K562 (cell line): ENCODE measurements around the gene ZFR2.

Experiments used
- TEAD1 ChIP-seq, 2 experiments: fragments of 450-650 bp in 1 of 2; sonication (generic) in 1 of 2; formaldehyde crosslinking; IDR thresholded peaks; 2 replicates each; pipeline versions ENCODE4 v1.4.0 to v1.8.0; 2020 to 2022; ENCODE audit warnings: mild to moderate bottlenecking in 2 of 2, missing genetic modification reagents in 1 of 2
- TF ChIP-seq, protein P1 (sequence below), 3 experiments: IDR thresholded peaks in 2 of 3; conservative IDR thresholded peaks in 1 of 3; 2 replicates each; pipeline ENCODE4 v1.5.1; 2011 to 2012; ENCODE audit warnings: low read length in 3 of 3, mild to moderate bottlenecking in 3 of 3, control low read depth in 2 of 3, improper control_type of control experiment in 1 of 3, inconsistent platforms in 1 of 3, low read depth in 1 of 3, mixed read lengths in 1 of 3, moderate library complexity in 1 of 3; ENCODE audit not compliant: insufficient read depth in 2 of 3

DNA sequence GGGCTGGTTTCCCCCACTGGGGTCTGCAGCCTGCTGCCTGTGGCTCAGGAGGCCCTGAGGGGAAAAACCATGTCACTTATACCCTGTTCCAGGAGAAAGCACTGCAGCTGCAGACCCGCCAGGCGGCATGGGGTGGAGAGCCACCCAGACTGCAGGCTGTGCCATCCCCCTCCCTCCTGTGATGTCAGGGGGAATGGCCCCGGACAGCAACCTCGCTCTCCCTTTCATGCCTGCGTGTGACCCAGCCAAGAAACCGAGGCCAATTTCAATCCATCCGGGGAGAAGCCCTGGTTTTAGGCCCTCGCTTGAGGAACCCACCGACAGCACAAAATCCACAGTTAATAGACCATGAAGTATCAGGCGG lies 45.5 kb downstream of the ZFR2 start:
- TF ChIP-seq, protein P1, sequence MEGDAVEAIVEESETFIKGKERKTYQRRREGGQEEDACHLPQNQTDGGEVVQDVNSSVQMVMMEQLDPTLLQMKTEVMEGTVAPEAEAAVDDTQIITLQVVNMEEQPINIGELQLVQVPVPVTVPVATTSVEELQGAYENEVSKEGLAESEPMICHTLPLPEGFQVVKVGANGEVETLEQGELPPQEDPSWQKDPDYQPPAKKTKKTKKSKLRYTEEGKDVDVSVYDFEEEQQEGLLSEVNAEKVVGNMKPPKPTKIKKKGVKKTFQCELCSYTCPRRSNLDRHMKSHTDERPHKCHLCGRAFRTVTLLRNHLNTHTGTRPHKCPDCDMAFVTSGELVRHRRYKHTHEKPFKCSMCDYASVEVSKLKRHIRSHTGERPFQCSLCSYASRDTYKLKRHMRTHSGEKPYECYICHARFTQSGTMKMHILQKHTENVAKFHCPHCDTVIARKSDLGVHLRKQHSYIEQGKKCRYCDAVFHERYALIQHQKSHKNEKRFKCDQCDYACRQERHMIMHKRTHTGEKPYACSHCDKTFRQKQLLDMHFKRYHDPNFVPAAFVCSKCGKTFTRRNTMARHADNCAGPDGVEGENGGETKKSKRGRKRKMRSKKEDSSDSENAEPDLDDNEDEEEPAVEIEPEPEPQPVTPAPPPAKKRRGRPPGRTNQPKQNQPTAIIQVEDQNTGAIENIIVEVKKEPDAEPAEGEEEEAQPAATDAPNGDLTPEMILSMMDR (IDR thresholded peaks at IDR 0.05 in 2 of 3, conservative IDR thresholded peaks at IDR 0.05 in 1 of 3; ENCODE audit: insufficient read depth in 2 of 3, low read depth in 1 of 3, low read length in 3 of 3): no peak
- no peak for TF ChIP-seq TEAD1 (CRISPR knock-in tag; IDR thresholded peaks at IDR 0.05)
